IPS-18c (cell line): ENCODE data around the gene SLITRK5.

ENCODE experiments used
- H3K4me3 ChIP-seq: 2 replicates; pipeline ENCODE4 v1.7.0; 2013; ENCODE audit warnings: low read depth, mild to moderate bottlenecking, low read length, moderate library complexity; ENCODE audit not compliant: insufficient read depth
- H3K9me3 ChIP-seq: one replicate; pipeline ENCODE4 v1.6.1; 2013; ENCODE audit warnings: mild to moderate bottlenecking, low read length, moderate library complexity; ENCODE audit not compliant: control insufficient read depth, insufficient read depth

Gene SLITRK5

GRCh38 chr13:87680298-87680697, 9.1 kb downstream of the SLITRK5 start:
- no peak overlapping the region for H3K4me3 ChIP-seq
- H3K9me3 ChIP-seq, result no peaks in the 10 kb centered on the region

- Histone ChIP-seq H3K9me3 (no peaks in the 10 kb centered on the region), H3K4me3 (no peak overlapping the region)
Observed at GRCh38 chr13:87684850-87685742, 13.9 kb downstream of the SLITRK5 start.

GRCh38 chr13:87696458-87696857, 25.3 kb downstream of the SLITRK5 start:
- no peaks in the 10 kb centered on the region for H3K9me3 ChIP-seq
- no peak overlapping the region for H3K4me3 ChIP-seq

GRCh38 chr13:87698268-87698667, 27.1 kb downstream of the SLITRK5 start:
- Histone ChIP-seq H3K4me3 (no peak overlapping the region), H3K9me3 (no peaks in the 10 kb centered on the region)

- Histone ChIP-seq H3K9me3 (no peaks in the 10 kb centered on the region), H3K4me3 (no peak overlapping the region)
Observed at GRCh38 chr13:87709947-87710346, 38.8 kb downstream of the SLITRK5 start.

- no peak overlapping the region for H3K4me3 ChIP-seq
- no peaks in the 10 kb centered on the region for H3K9me3 ChIP-seq
Observed at GRCh38 chr13:87712012-87712411, 40.8 kb downstream of the SLITRK5 start.
